OCI-LY1 (cell line): Measurements from ENCODE around the gene TBCD.
"Not testable (repeated sequence)": the region's sequence is repeated elsewhere in the genome, so short reads cannot be mapped to it uniquely, and the experiment has no call there.

Experiments used
- H2AFZ ChIP-seq: fragments of 200-600 bp; sonication (generic), shearing (Covaris generic); 2 replicates; pipeline ENCODE4 v1.6.0; 2014; ENCODE audit warnings: antibody characterized with exemption, mild to moderate bottlenecking, low read length
- H3F3A ChIP-seq: fragments of 200-600 bp; sonication (generic), shearing (Covaris generic); 2 replicates; pipeline ENCODE4 v1.6.0; 2014; ENCODE audit warnings: mild to moderate bottlenecking, antibody characterized with exemption, low read length, moderate library complexity; ENCODE audit not compliant: insufficient read depth
- H3K27ac ChIP-seq: fragments of 200-600 bp; sonication (generic); 2 replicates; pipeline ENCODE4 v1.5.1; 2014; ENCODE audit warnings: low read length, mixed run types, mild to moderate bottlenecking, low read depth; ENCODE audit not compliant: poor library complexity, severe bottlenecking
- H3K27me3 ChIP-seq: fragments of 200-600 bp; sonication (generic); 2 replicates; pipeline ENCODE4 v1.6.0; 2014; ENCODE audit warnings: antibody characterized with exemption, mild to moderate bottlenecking, low read length, moderate library complexity; ENCODE audit not compliant: insufficient read depth
- H3K36me3 ChIP-seq: fragments of 200-600 bp; sonication (generic); 2 replicates; pipeline ENCODE4 v1.6.1; 2014; ENCODE audit warnings: mild to moderate bottlenecking, antibody characterized with exemption, low read length, moderate library complexity, mixed read lengths; ENCODE audit not compliant: insufficient read depth
- H3K4me1 ChIP-seq: fragments of 200-600 bp; sonication (generic); 2 replicates; pipeline ENCODE4 v1.5.1; 2014; ENCODE audit warnings: mild to moderate bottlenecking, low read length, moderate library complexity; ENCODE audit not compliant: insufficient read depth, severe bottlenecking
- H3K4me2 ChIP-seq: fragments of 200-600 bp; sonication (generic), shearing (Covaris generic); 2 replicates; pipeline ENCODE4 v1.6.1; 2014; ENCODE audit warnings: low read length
- H3K4me3 ChIP-seq: fragments of 200-600 bp; sonication (generic); 2 replicates; pipeline ENCODE4 v1.5.1; 2014; ENCODE audit warnings: low read length, low read depth, mild to moderate bottlenecking, mixed read lengths; ENCODE audit not compliant: poor library complexity, severe bottlenecking
- H3K79me2 ChIP-seq: fragments of 200-600 bp; shearing (Covaris generic); 2 replicates; pipeline ENCODE4 v1.6.1; 2016; ENCODE audit warnings: mixed run types, low read length, mixed read lengths; ENCODE audit not compliant: insufficient read depth
- H3K9ac ChIP-seq: fragments of 200-600 bp; sonication (generic), shearing (Covaris generic); 2 replicates; pipeline ENCODE4 v1.6.1; 2014; ENCODE audit warnings: mild to moderate bottlenecking, low read length, mixed read lengths
- H3K9me2 ChIP-seq: fragments of 200-600 bp; sonication (generic), shearing (Covaris generic); 2 replicates; pipeline ENCODE4 v1.6.1; 2014; ENCODE audit warnings: low read depth, mild to moderate bottlenecking, low read length, mixed read lengths
- H3K9me3 ChIP-seq: fragments of 200-600 bp; shearing (Covaris generic); 2 replicates; pipeline ENCODE4 v1.6.1; 2014; ENCODE audit warnings: low read length, mixed read lengths
- H4K20me1 ChIP-seq: fragments of 200-600 bp; sonication (generic), shearing (Covaris generic); 2 replicates; pipeline ENCODE4 v1.6.0; 2016; ENCODE audit warnings: mild to moderate bottlenecking, low read length; ENCODE audit not compliant: insufficient read depth
- EZH2 ChIP-seq: fragments of 200-600 bp; sonication (generic), shearing (Covaris generic); IDR thresholded peaks from 2 replicates; pipeline ENCODE4 v1.8.0; 2017; ENCODE audit warnings: borderline replicate concordance, mixed run types, mild to moderate bottlenecking, antibody characterized with exemption, low read length, moderate library complexity, mixed read lengths
- TF ChIP-seq, protein P1 (sequence below): fragments of 200-600 bp; sonication (generic), shearing (Covaris generic); IDR thresholded peaks from 2 replicates; pipeline ENCODE4 v1.5.1; 2017; ENCODE audit warnings: mild to moderate bottlenecking, antibody characterized with exemption, low read length, moderate library complexity, mixed read lengths

Gene TBCD

GRCh38 chr17:82967268-82968032 is 215.6 kb downstream of the TBCD start:
- Histone ChIP-seq H3F3A (no peaks in the 10 kb centered on the region; the same call in 1 of the 2 replicates), H3K9ac (peak overlapping the region; percentile 31; the same call in 1 of the 2 replicates), H4K20me1 (no peaks in the 10 kb centered on the region), H2AFZ (no peak overlapping the region), H3K79me2 (no peaks in the 10 kb centered on the region), H3K36me3 (no peaks in the 10 kb centered on the region), H3K4me3 (no peak overlapping the region), H3K4me1 (peaks cover 67% of the 10 kb centered on the region), H3K27ac (peak overlapping the region; percentile 93), H3K9me2 (no peaks in the 10 kb centered on the region), H3K9me3 (no peaks in the 10 kb centered on the region), H3K4me2 (peak overlapping the region; percentile 38), H3K27me3 (no peaks in the 10 kb centered on the region)
- TF ChIP-seq EZH2 = no peak
- TF ChIP-seq, protein P1, sequence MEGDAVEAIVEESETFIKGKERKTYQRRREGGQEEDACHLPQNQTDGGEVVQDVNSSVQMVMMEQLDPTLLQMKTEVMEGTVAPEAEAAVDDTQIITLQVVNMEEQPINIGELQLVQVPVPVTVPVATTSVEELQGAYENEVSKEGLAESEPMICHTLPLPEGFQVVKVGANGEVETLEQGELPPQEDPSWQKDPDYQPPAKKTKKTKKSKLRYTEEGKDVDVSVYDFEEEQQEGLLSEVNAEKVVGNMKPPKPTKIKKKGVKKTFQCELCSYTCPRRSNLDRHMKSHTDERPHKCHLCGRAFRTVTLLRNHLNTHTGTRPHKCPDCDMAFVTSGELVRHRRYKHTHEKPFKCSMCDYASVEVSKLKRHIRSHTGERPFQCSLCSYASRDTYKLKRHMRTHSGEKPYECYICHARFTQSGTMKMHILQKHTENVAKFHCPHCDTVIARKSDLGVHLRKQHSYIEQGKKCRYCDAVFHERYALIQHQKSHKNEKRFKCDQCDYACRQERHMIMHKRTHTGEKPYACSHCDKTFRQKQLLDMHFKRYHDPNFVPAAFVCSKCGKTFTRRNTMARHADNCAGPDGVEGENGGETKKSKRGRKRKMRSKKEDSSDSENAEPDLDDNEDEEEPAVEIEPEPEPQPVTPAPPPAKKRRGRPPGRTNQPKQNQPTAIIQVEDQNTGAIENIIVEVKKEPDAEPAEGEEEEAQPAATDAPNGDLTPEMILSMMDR = no peak

- H3F3A ChIP-seq, H2AFZ ChIP-seq, H3K79me2 ChIP-seq, H3K9me3 ChIP-seq, H3K9me2 ChIP-seq, H4K20me1 ChIP-seq, H3K36me3 ChIP-seq, H3K27me3 ChIP-seq: not testable (repeated sequence)
- H3K4me2 ChIP-seq = peak overlapping the region; percentile 38
- peak overlapping the region; percentile 23 for H3K4me3 ChIP-seq
- peak overlapping the region; percentile 20; the same call in 1 of the 2 replicates for H3K9ac ChIP-seq
- H3K4me1 ChIP-seq = peaks cover 60% of the 10 kb centered on the region
- peak overlapping the region; percentile 93 for H3K27ac ChIP-seq
These were observed 216.4 kb downstream of the TBCD start for GRCh38 chr17:82968033-82968841.

DNA sequence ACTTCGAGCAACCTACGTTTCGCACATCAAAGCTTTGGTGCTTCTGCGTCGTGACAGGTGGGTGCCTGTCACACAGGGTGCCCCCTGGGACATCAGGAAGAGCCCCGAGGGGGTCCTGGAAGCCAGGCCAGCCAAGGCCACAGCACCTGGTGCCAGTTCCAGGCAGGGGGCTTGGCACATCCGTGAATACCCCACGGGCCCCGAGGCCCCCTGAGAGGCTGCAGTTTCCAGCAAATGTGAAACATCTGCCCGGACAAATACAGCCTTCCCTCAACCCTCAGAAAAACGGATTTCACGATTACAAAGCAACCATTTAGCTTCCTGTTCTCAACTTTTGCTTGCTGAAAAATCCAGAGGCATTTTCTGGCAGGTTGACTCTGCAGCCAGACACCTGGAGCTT is 218.2 kb downstream of the TBCD start:
- Histone ChIP-seq H3K4me1 (peaks cover 43% of the 10 kb centered on the region), H3K27me3 (no peaks in the 10 kb centered on the region), H3F3A (no peaks in the 10 kb centered on the region; the same call in 1 of the 2 replicates), H3K36me3 (no peaks in the 10 kb centered on the region), H2AFZ (no peak overlapping the region), H3K9me2 (no peaks in the 10 kb centered on the region), H3K4me3 (no peak overlapping the region), H3K79me2 (no peaks in the 10 kb centered on the region), H3K27ac (peak overlapping the region; percentile 93), H4K20me1 (no peaks in the 10 kb centered on the region), H3K9me3 (no peaks in the 10 kb centered on the region), H3K4me2 (no peak overlapping the region), H3K9ac (no peak overlapping the region)
- TF ChIP-seq, protein P1 = no peak
- TF ChIP-seq EZH2 = no peak
